ENCODE measurements around the gene TNFAIP8L1.

DNA sequence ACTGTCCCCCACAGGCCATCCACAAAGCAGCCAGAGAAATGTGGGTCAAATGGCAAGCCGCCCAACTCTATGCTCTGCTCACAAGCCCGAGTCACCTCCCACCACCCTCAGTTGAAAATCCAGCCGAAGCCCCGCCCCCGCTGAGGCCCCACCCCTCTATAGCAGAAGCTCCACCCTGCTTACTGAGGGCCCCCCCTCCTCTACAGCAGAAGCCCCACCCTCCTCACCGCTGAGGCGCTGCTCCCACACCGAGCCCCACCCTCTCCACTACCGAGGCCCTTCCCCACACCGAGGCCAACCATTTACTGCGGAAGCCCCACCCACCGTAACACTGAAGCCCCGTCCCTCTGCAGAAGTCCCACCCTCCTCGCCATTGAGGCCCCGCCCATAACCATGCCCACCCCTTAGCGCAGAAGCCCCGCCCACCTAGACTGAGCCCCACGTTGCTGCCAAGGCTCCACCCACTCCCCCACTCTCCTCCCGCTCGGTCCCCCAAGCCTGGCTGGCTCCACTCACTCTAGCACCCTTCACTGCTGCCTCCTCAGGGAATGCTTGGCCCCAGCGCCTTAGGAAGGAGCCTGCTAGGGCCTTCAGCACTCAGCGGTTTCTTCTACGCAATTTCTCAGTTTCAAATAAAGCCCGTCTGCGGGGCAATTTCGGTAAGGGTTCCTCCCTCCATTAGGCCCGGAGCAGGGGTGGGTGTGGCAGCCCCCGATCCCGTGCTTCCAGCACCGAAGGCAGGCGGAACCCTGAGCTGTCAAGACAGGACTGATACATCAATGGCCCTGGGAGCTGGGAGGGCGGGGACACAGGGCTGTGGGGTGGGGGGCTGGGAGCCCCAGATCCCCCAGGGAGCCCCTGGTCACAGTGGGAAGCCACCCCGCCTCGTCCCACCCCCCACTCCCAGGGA is 39.8 kb downstream of the TNFAIP8L1 start:
- TF ChIP-seq POLR2AphosphoS5 (IDR thresholded peaks at IDR 0.05; ENCODE audit: borderline replicate concordance, low read depth, low read length) (no peak), FOXP2 (optimal IDR thresholded peaks at IDR 0.05; ENCODE audit: control extremely low read depth, extremely low read length, insufficient read depth) (no peak), EZH2 (IDR thresholded peaks at IDR 0.05) (no peak)
